ENCODE data around the gene SGPP2.

SGPP2 gene

GRCh38 chr2:222526480-222527277 is 102.3 kb downstream of the SGPP2 start:
- no peaks in the 10 kb centered on the region for H3K9me3 ChIP-seq
- no peaks in the 10 kb centered on the region for H3K27me3 ChIP-seq

GRCh38 chr2:222532315-222532714 is 108.0 kb downstream of the SGPP2 start:
- H3K27ac ChIP-seq = no peak overlapping the region
- H3K27me3 ChIP-seq = peaks cover 19% of the 10 kb centered on the region
- H3K9me3 ChIP-seq = no peaks in the 10 kb centered on the region
- no peak for TF ChIP-seq CTCF (IDR thresholded peaks at IDR 0.05)
- no peak overlapping the region for H3K4me3 ChIP-seq (ENCODE audit: low read depth in 1 of 2, low read length in 1 of 2)
- no peaks in the 10 kb centered on the region for H3K36me3 ChIP-seq
- no peaks in the 10 kb centered on the region for H3K4me1 ChIP-seq (ENCODE audit: control insufficient read depth in 1 of 2, insufficient read depth in 1 of 2, low read depth in 1 of 2, low read length in 1 of 2)

More at GRCh38 chr2:222526480-222527277, 102.3 kb downstream of the SGPP2 start:
- no peak overlapping the region for H3K4me3 ChIP-seq (ENCODE audit: low read depth in 1 of 2, low read length in 1 of 2)
- TF ChIP-seq CTCF (IDR thresholded peaks at IDR 0.05) = no peak
- H3K36me3 ChIP-seq = no peaks in the 10 kb centered on the region
- H3K4me1 ChIP-seq (ENCODE audit: control insufficient read depth in 1 of 2, insufficient read depth in 1 of 2, low read depth in 1 of 2, low read length in 1 of 2) = peaks cover 4 to 7% of the 10 kb centered on the region in 2 experiments
- H3K27ac ChIP-seq = no peak overlapping the region

GRCh38 chr2:222535477-222535876 is 111.1 kb downstream of the SGPP2 start:
- peaks cover 23% of the 10 kb centered on the region for H3K27me3 ChIP-seq
- no peak overlapping the region for H3K4me3 ChIP-seq (ENCODE audit: low read depth in 1 of 2, low read length in 1 of 2)
- no peaks in the 10 kb centered on the region for H3K4me1 ChIP-seq (ENCODE audit: control insufficient read depth in 1 of 2, insufficient read depth in 1 of 2, low read depth in 1 of 2, low read length in 1 of 2)
- no peak overlapping the region for H3K27ac ChIP-seq
- H3K9me3 ChIP-seq = no peaks in the 10 kb centered on the region
- H3K36me3 ChIP-seq = no peaks in the 10 kb centered on the region
- no peak for TF ChIP-seq CTCF (IDR thresholded peaks at IDR 0.05)

GRCh38 chr2:222538535-222538934 is 114.2 kb downstream of the SGPP2 start:
- TF ChIP-seq CTCF (IDR thresholded peaks at IDR 0.05) = no peak
- H3K9me3 ChIP-seq = no peaks in the 10 kb centered on the region
- H3K27ac ChIP-seq = no peak overlapping the region
- H3K4me1 ChIP-seq (ENCODE audit: control insufficient read depth in 1 of 2, insufficient read depth in 1 of 2, low read depth in 1 of 2, low read length in 1 of 2) = no peaks in the 10 kb centered on the region
- H3K27me3 ChIP-seq = peaks cover 23% of the 10 kb centered on the region
- no peak overlapping the region for H3K4me3 ChIP-seq (ENCODE audit: low read depth in 1 of 2, low read length in 1 of 2)
- H3K36me3 ChIP-seq = no peaks in the 10 kb centered on the region

GRCh38 chr2:222544661-222545060 is 120.3 kb downstream of the SGPP2 start:
- Histone ChIP-seq H3K36me3 (no peaks in the 10 kb centered on the region), H3K4me3 (ENCODE audit: low read depth in 1 of 2, low read length in 1 of 2) (no peak overlapping the region), H3K4me1 (ENCODE audit: control insufficient read depth in 1 of 2, insufficient read depth in 1 of 2, low read depth in 1 of 2, low read length in 1 of 2) (no peaks in the 10 kb centered on the region), H3K27me3 (peaks cover 50% of the 10 kb centered on the region), H3K27ac (no peak overlapping the region), H3K9me3 (no peaks in the 10 kb centered on the region)
- no peak for TF ChIP-seq CTCF (IDR thresholded peaks at IDR 0.05)

Measured in neutrophil (primary cell).